GM18502 (cell line): ENCODE data around the gene CDYL2.
"Not testable (repeated sequence)": the region's sequence is repeated elsewhere in the genome, so short reads cannot be mapped to it uniquely, and the experiment has no call there.

Experiments used
- ATAC-seq: cut with Tn5 transposase; IDR thresholded peaks from one replicate; pipeline ENCODE4 v1.9.1; 2021; ENCODE audit warnings: mild to moderate bottlenecking; ENCODE audit not compliant: unreplicated experiment, poor library complexity

Gene CDYL2

DNA sequence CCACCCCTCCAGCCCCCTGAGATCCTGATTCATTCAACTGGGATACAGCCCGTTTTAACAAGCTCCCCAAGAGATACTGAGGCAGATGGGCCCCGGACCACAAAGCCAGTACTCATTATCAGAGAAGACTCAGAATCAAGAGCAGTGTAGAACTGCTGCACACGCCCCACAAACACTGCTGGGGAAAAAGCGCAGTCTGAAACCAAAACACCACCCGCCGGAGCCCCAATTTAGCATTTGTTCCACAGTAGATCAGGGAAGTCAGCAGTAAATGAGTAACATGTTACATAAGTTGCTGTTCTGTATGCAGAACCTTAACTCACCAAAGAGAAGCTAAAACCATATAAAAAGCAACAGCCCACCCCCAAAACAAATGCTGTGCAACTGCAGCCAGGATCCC is 123.6 kb downstream of the CDYL2 start:
- no peak for ATAC-seq

DNA sequence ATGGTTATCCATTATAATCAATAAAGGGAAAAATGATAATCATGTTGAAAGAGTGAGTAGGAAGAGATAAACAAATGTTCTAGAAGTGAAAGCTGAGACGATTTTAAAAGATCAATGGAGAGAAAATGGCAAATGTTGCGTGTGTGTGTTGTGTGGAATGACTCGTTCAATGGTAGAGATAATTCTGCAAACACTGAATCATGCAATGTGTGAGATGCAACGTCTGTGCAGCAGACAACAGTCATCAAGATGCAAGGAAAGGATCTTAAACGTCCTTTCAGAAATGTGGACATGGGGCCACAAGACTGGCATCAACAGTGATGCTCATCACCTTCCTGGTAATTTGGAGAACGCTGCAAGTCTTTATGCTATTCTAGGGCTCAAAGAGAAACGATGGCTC is 124.4 kb downstream of the CDYL2 start:
- no peak for ATAC-seq

DNA sequence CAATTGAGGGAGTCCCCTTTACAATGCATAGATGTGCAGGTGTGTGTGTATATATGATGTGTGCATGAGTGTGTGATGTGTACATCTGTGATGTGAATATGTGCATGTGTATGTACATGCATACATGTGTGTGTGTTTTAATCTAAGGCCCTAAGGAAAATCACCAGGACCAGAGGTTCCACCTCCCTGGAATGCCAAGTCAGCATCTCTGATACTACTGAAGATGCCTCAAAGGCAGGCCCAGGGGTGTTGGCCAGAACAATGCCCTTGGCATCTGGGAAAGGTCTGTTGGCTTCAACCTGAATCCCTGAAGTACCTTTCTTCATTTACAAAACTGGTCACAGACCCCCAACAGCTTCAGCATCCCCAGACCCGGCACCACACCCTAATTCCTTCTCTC is 129.5 kb downstream of the CDYL2 start:
- ATAC-seq = no peak

DNA sequence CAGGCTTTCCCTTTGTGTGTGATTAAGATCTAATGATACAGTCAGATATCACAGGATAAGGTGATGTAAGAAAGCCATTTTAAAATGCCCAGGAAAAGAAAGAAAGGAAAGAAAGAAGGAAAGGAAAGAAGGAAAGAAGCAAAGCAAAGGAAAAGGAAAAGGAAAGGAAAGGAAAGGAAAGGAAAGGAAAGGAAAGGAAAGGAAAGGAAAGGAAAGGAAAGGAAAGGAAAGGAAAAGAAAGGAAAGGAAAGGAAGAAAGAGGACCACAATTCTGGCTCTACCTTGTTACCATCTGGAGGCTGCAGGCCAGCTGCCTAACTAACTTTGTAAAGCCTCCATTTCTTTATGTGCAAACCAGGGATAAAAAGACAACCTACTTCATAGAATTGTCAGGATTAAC is 132.0 kb downstream of the CDYL2 start:
- ATAC-seq = no peak

DNA sequence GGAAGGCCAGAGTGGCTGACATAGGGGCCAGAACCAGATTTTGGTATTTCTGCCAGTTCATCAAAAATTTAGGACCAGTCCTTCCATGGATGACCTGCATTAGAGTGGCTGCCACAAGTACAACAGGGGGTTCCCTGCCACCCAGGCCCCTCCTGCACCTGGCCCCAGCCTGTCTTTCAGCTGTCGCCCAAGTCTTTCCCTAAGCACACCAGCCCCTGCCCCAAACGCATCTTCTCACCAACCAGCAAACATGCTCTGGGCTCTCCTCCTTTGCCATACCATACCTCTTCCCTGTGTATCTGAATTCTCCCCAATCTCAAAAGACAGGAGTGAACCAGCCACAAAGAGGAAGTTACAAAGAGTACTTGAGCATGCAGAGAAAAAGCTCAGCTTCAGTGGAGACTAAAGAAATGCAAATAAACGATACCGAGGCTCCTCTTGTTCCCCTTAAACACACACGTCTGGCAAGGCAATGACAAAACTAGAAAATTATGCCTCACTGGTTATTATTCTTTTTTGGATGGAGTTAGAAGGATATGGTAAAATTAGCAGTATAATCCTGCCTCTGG is 133.0 kb downstream of the CDYL2 start:
- ATAC-seq = peak; percentile 73

DNA sequence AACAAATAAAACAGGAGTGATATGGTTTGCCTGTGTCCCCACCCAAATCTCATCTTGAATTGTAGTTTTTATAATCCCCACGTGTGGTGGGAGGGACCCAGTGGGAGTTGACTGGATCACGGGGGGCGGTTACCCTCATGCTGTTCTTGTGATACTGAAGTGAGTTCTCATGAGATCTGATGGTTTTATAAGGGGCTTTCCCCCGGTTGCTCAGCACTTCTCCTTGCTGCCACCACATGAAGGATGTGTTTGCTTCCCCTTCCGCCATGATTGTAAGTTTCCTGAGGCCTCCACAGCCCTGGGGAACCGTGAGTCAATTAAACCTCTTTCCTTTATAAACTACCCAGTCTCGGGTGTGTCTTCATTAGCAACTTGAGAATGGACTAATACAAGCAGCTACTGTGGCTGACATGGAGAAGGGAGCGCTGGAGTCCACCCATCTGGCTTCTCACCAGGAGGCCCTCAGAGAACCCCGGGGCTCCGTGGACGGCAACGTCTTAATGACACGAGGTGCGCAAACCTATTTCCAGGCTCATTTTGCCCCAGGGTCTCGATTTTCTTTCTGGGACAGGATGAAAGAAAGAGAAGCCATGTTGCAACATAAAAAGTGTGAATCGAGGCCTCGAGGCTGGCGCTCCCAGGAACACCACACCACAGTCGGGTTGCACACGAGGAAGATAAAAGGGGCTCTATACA is 134.1 kb downstream of the CDYL2 start:
- no peak for ATAC-seq

DNA sequence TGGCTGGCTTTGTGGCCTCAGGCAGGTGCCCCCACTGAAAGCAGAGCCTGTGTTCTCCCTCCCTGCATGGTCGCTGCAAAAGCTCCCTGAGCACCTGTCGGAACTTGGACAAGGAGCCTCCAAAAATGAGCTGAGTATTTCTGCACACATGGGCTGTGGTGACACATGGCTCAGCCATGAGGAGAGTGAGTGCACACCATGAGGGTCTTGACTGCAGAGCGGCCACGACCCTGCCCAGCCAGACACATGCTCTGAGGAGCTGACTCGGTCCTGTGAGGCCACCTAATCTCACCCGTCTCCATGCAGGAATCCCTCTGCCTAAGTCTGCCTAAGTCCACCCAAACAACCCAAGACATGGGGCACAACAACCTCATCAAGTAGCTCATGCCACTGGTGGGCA is 134.7 kb downstream of the CDYL2 start:
- no peak for ATAC-seq

DNA sequence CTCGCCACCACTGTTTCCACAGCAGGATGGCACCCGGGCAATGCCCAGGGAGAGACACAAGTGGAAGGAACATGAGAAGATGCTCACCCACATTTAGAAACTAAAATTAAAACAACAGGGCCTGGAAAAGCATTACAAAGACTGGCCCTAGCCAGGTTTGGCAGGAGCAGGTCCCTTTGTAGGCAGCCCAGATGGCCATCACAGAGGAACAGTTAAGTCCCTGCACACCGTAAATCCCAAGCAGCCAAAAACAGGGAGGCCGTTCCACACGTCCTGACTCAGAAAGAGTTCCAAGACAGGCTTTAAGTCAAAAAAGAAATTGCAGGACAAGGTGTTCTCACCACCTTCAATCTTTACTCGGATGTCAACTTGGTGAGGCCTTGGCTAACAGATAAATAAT is 136.5 kb downstream of the CDYL2 start:
- ATAC-seq = no peak

DNA sequence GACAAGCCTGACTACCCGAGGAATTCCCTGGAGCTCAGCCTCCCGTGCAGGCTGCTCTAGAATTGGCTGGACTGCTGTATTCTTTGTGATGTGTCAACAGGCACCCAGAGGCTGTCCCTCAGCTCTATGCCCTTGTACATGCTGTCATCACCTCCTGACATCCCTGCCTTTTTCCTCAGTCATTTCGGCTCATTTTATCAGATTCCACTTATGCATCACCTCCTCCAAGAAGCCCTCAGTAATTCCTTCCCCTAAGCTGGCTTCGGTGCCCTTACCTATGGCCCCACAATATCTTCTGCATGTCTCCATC is 137.2 kb downstream of the CDYL2 start:
- ATAC-seq = no peak

DNA sequence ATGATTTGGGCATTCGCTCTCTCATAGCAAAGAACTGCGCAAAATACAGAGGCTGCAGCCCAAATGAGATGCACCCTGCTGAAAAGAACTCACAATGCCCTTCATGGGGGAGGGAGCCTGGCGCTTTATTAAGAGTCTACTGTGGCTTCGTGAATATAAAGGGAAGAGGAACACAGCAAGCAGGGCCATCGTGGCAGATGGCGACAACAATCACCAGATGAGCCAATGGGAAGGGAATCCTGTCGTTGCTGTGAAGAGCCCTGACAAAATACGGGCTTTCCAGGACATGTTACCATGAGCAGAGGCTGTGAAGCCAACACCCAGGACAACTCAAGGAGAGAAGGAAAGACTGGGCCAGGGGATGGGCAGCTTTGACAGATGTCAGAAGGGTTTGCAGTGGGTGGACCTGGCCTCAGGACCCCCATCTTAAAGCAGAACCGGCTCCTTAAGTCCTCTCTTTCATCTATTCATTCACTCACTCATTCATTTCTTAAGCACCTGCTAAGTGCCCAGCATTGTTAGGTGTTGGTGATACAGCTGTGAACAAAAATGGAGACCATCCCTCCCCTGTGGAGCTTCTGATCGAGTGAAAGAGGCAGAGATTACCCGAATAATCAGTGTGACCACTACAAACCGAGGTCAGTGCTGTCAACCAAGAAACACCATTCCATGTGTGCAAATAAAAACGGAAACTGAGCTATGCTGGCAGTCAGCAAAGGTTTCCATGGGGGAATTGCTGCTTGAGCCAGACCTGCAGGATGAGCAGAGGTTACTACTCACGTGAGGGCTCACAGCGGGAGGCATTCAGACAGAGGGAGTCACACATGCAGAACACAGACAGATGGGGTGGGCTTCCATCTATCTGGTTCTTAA is 137.8 kb downstream of the CDYL2 start:
- ATAC-seq = no peak

DNA sequence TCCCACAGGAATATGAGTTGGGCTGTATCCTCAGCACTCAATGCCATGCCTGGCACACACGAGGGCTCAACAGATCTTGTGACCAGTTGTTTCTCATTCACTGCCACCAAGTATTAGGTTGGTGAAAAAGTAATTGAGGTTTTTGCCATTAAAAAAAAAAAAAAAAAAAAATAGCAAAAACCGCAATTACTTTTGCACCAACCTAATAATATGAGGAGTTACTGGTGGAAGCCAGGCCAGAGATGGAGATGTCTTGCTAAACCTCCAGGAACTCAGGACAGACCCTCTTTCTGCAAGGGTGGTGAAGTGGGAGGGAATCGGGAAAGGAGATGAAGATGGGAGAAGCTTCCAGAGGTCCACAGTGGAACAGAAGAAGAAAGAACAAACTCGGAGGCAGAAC is 139.0 kb downstream of the CDYL2 start:
- ATAC-seq = no peak

DNA sequence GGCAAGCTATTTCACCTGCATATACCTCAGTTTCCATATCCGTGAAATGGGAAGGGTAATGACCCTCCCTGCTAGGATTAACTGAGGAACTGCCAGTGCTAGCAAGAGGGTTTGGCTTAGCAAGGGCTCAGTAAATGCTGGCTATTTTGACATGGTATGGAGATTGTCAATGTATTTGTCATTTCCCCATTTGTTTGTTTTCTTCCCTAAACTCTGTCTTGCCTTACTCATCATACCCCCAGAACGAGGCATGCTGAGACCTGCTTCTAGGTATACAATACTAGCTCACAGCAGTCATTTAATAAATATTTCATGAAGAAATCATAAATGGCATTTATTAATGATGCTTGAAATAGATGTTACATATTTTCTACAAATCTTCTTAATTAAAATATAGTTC is 139.6 kb downstream of the CDYL2 start:
- ATAC-seq = no peak

DNA sequence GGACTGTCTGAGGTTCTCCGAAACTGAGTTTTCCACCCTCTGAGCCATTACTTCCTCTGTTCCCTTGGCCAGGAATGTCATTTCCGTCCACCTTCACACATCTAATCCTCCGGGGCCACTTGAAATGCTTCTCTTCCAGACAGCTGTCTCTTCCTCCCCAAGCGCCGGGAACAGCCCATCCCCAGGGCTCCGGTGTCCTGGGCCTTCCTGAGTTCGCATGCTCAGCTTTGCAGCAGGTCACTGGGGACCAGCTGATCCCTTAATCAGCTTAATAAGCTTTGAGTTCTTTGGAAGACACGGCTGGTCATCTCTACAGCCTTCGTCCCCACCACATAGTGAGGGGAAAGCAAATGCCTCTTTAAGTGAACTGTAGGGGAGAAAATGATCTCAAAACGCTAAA is 140.2 kb downstream of the CDYL2 start:
- ATAC-seq = no peak

DNA sequence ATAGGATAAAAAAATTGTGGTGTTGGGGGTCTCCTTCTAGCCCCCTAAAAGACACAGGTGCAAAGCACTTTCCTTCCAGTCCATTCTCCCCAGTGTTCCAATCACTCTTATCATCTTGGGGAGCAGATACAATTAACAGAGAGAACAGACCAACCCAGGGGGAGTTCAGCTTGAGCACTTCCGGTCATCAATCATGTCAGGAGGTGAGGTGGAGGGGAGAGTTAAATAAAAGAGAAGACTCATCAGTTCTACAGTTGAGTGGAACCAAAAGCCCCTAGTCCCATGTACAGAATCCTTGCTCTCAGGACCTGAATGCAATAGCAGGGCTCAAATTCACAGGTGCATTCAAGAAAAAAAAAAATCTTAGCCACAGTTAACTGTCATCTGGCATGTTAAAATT is 141.3 kb downstream of the CDYL2 start:
- no peak for ATAC-seq

DNA sequence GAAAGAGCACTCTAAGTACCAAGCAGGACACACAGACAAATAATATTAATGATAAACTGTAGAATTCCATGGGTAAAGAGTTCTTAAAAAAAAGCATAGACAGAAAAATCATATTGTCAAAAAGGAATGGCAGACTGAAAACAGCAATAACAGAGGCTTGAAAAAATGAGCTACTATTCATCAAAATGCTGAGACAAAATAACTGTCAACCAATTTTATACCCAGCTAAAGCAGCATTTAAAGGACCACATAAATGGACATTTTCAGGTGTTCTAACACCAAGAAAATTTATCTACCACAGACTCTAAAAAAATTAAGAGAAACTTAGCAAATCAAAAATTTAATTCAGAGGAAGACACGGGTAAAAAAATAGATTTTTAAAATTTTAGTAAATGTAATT is 144.5 kb downstream of the CDYL2 start:
- ATAC-seq = no peak

DNA sequence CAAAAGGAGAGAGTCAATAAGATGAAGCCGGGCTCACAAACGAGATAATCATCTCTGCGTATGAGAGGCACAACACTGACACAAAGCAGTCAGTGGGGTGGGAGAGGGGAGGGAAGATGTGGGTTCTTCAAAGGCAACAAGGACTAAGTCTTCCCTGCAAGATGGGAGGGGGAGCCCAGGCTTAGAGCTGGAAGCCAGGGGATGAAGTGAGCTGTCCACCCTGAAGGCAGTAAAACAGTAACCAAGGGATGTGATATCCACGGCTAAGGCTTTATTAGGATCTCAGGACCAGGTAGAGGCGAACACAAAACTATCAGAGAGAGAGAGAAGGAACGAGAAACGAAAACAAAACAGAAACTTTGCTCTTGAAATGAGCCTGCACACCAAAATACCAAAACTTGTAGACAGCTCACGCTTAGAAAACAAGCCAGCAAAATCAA is 147.7 kb downstream of the CDYL2 start:
- peak; percentile 98 for ATAC-seq

DNA sequence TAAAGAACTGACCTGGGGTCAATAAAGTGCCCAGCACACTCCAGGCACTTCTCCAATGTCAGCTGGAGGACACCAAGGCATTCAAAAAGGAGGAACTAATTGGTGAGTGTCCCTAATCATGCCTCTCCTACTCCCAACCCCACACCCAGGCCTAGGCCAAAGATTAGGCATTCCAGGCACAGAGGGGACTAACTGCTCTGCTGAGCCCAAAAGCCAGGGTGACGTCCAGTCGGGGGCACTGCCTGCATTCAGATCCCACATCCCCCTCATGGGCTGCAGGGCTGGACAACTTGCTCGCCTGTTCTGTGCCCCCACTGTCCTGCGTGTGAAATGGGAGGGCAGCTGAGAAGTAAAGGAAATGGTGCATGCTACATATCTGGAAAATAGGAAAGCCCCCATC is 148.2 kb downstream of the CDYL2 start:
- no peak for ATAC-seq

DNA sequence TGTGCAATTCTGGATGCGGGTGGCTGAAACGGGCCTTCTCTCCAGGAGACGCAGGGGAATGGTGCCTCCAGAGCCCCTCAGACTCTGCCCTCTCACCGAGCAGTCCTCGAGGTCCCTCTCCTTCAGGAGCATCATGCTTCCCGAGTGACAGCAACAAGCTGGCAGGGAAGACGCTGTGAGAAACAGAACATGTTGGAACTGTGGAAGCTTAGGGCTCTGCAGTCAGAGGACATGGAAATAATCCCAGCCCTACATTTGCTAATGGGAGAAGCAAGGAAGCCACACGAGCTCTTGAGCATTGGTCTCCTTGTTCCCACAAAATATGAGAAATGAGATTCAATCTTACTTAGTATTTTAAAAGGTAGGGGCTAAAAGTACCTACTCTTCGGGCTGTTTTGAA is 148.6 kb downstream of the CDYL2 start:
- no peak for ATAC-seq

DNA sequence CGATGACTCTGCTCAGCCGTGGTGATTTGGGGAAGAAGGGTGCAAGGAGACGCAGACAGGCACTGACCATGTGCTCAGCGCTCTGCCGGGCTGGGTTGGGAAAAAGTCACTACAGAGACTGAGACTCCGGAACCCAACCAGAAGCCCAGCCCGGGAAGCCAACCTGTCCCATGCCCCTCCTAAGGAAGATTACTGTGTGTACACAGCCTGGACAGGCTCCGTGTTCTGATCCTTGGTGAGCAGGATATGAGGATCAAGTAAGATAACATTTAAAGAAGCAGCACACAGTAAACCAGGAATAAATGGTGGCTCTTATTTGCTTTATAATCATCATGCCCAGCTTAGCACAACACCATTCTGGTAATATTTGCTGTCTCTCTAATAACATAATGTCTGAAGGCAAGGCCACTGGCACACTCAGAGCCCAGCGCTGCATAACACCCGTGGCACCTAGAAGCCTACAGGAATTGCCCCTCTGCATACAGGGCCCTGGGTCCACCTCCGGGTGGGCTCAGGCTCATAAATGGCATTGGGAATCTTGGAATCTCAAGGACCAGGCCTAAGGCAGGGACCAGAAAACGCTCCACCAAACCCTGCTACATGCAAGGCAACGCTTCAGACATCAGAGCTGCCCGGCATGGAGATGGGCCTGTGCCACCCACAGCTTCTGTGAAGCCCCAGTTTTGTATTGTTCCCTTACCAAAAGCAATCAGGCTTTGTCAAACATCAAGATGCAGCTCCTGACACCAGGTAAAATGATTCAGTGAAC is 150.1 kb downstream of the CDYL2 start:
- ATAC-seq = no peak

DNA sequence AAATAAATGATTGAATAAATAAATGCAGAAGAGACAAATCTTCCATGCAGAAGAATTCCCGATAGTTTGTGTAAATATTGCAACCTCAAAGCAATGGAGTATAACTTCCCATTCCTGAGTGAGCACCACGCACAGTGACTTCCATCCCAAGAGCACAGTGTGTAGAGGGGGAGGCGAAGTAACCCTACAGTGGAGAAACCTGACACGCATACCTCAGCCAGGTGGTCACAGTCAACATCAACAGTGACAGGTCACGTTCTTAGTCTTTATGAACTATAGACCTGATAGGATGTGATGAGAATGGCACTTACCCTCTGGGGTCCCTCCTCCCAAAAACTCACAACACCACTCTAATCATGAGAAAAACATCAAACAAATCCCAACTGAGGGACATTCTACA is 152.0 kb downstream of the CDYL2 start:
- ATAC-seq = no peak

DNA sequence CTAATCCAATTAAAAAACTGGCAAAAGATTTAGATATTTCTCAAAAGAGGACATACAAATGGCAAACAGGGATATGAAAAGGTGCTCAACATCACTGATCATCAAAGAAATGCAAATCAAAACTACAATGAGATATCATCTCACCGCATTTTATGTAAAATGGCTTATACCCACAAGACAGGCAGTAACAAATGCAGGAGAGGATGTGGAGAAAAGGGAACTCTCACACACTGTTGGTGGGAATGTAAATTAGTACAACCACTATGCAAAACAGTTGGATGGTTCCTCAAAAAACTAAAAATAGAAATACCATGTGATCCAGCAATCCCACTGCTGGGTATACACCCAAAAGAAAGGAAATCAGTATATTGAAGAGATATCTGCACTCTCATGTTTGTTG is 154.1 kb downstream of the CDYL2 start:
- not testable (repeated sequence) for ATAC-seq
